Effector memory CD4-positive, alpha-beta T cell (primary cell): ENCODE results near the gene IGF2BP1.

Experiments used
- DNase-seq, 3 donors: peaks; one replicate each; pipeline ENCODE4 v3.0.0-alpha.2; 2020
- H3K27ac ChIP-seq: 2 replicates; pipeline ENCODE4 v1.7.0; 2013; ENCODE audit warnings: mild to moderate bottlenecking, low read length, moderate library complexity; ENCODE audit not compliant: insufficient read depth, poor library complexity, severe bottlenecking
- H3K27me3 ChIP-seq: replicated peaks from 2 replicates; pipeline ENCODE4 v1.7.0; 2013; ENCODE audit warnings: mild to moderate bottlenecking, low read length; ENCODE audit not compliant: insufficient read depth, control insufficient read depth, poor library complexity, severe bottlenecking
- H3K36me3 ChIP-seq: 2 replicates; pipeline ENCODE4 v1.7.0; 2013; ENCODE audit warnings: mild to moderate bottlenecking, low read length, moderate library complexity; ENCODE audit not compliant: control insufficient read depth, insufficient read depth
- H3K4me1 ChIP-seq: 2 replicates; pipeline ENCODE4 v1.7.0; 2013; ENCODE audit warnings: low read length, mild to moderate bottlenecking; ENCODE audit not compliant: control insufficient read depth, insufficient read depth, poor library complexity, severe bottlenecking
- H3K4me3 ChIP-seq: 2 replicates; pipeline ENCODE4 v1.7.0; 2013; ENCODE audit warnings: low read length, low read depth, mild to moderate bottlenecking; ENCODE audit not compliant: insufficient read depth, poor library complexity, severe bottlenecking
- H3K9me3 ChIP-seq: 2 replicates; pipeline ENCODE4 v1.7.0; 2013; ENCODE audit warnings: mild to moderate bottlenecking, low read length, moderate library complexity; ENCODE audit not compliant: control insufficient read depth

Gene IGF2BP1

DNA sequence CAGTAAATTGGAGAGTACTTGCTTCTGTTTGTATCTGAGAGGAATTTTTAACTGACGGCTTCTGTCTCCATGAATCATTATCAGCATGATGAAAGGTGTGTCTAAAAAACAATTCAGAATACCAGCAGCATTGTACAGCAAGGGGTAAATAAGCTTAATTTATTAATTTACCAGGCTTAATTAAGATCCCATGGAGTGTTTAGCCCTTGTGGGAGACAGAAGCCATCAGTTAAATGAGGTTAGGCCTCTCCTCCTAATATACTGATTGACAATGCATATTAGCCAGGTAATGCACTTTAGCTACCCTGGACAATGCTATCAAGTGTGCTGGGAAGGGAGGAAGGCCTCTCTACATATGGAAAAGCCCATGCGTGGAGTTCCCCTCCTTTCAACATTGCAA lies 53.4 kb downstream of the IGF2BP1 start:
- Histone ChIP-seq H3K4me1 (no peaks in the 10 kb centered on the region), H3K27ac (no peak overlapping the region), H3K4me3 (no peak overlapping the region), H3K27me3 (no peaks in the 10 kb centered on the region), H3K36me3 (no peaks in the 10 kb centered on the region), H3K9me3 (no peaks in the 10 kb centered on the region)
- DNase-seq, result no peak

DNA sequence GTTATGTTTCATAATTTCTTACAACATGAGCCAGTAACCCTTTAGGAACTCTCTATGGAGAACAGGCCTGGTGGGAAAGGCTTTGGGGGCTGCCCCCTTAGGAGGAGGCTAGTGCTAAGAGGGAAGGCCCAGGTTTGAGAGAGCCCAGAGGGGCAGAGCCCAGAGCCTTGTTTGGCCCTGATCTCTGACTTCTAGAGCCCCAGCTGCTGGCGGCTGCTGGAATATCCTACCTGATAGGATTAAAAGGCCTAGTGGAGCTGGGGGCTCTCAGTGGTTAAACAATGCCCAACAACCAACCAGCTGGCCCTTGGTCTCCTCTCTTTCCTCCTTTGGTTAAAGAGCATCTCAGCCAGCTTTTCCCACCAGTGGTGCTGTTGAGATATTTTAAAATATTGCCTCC lies 54.1 kb downstream of the IGF2BP1 start:
- no peaks in the 10 kb centered on the region for H3K36me3 ChIP-seq
- no peak overlapping the region for H3K4me3 ChIP-seq
- no peaks in the 10 kb centered on the region for H3K9me3 ChIP-seq
- DNase-seq, result no peak
- no peaks in the 10 kb centered on the region for H3K4me1 ChIP-seq
- H3K27ac ChIP-seq, result no peak overlapping the region
- no peaks in the 10 kb centered on the region for H3K27me3 ChIP-seq

DNA sequence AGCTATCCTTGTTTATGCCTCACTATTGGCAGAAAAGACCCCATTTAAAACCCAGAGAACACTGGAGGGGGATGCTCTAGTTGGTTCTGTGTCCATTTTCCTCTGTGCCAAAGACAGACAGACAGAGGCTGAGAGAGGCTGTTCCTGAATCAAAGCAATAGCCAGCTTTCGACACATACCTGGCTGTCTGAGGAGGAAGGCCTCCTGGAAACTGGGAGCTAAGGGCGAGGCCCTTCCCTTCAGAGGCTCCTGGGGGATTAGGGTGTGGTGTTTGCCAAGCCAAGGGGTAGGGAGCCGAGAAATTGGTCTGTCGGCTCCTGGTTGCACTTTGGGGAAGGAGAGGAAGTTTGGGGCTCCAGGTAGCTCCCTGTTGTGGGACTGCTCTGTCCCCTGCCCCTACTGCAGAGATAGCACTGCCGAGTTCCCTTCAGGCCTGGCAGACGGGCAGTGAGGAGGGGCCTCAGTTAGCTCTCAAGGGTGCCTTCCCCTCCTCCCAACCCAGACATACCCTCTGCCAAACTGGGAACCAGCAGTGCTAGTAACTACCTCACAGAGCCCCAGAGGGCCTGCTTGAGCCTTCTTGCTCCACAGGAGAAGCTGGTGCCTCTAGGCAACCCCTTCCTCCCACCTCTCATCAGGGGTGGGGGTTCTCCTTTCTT lies 56.1 kb downstream of the IGF2BP1 start:
- H3K36me3 ChIP-seq, result no peaks in the 10 kb centered on the region
- H3K4me1 ChIP-seq, result no peaks in the 10 kb centered on the region
- H3K27ac ChIP-seq, result no peak overlapping the region
- DNase-seq, result no peak
- no peaks in the 10 kb centered on the region for H3K9me3 ChIP-seq
- H3K27me3 ChIP-seq, result no peaks in the 10 kb centered on the region
- H3K4me3 ChIP-seq, result no peak overlapping the region

DNA sequence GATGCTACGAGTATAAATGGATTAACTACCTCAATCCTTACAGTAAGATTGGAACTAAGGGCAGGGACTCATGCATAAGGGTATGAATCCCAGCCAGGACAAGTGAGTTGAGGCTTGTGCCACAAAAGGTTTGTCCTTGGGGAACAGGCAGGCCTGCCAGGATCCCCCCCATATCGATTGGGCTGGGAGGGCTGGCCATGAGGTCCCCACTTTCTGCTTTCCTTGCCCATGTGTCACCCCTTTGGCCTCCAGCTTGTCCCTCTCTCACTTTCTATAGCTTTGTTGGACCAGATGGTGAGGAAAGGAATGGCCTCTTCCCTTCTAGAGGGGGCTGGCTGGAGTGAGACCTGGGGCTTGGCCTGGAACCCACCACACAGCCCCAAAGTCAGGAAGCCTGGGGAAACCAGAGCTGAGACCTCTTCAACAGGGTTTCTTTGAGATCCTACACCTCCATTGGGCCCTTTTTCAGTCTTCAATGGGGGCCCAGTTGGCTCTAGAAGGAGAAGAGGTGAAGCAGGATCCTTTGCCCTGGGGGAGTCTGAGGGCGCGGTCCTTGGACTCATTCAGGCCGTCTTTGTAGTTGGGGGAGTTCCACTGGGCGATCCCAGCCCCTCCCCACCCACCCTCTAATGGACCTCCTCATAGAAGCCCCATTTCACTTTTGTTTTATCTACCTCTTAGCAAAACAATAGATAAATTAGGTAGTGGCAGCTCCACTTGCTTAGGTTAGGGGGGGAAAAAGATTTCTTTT lies 57.3 kb downstream of the IGF2BP1 start:
- H3K27ac ChIP-seq, result no peak overlapping the region
- H3K4me3 ChIP-seq, result no peak overlapping the region
- no peaks in the 10 kb centered on the region for H3K9me3 ChIP-seq
- no peaks in the 10 kb centered on the region for H3K4me1 ChIP-seq
- H3K36me3 ChIP-seq, result no peaks in the 10 kb centered on the region
- DNase-seq, result no peak
- no peaks in the 10 kb centered on the region for H3K27me3 ChIP-seq

DNA sequence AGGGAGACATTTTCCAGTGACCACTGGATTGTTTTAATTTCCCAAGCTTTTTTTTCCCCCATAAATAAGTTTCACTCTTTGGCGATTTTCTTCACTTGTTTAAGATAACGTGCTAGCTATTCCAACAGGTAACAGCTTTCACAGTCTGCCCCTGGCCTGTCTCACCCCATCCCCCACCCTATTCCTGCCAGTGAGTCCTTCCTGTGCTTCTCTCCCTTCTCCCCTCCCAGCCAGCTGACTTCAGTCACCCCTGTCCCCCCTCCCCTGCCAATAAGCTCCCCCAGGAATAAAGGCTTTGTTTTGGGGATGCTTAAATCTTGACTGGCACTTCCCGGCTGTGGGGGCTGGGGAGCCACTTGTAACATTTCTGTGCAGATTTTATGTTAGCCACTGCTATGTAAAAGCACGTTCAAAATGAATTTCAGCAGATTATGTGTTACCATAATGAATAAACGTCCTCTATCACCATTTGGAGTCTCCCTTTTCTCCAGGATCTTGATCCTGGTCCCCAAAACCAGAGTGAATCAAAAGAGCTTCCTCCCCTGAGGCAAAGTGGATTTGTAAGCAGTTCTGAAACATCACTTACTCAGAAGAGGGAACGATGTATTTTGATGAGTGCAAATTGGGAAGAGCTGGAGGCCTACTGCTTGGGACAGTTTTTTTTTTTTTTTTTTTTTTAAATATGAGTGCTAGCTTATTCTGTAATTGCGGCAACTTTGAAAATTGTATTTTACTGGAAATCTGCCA lies 58.2 kb downstream of the IGF2BP1 start:
- Histone ChIP-seq H3K4me3 (no peak overlapping the region), H3K27ac (no peak overlapping the region), H3K9me3 (no peaks in the 10 kb centered on the region), H3K4me1 (no peaks in the 10 kb centered on the region), H3K36me3 (no peaks in the 10 kb centered on the region), H3K27me3 (no peaks in the 10 kb centered on the region)
- no peak for DNase-seq

DNA sequence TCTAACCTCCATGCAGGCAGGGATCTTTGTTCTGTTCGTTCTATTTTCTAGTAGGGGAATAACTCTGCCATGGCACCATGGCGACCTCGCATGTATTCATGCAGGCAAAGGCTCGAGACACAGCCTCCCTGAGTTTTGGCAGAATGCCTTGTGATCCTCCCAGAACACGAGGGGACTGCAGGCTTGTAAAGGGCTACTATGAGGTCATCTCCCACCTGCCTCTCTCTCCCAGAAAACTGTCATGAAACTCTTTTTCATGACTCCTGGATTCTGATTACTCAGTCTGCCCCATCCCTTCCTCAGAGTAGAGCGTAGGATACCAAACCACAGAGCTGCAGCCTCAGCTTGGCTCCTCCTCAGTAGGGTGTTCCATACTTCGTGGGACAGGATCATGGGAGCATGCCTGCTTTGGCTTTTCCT lies 64.3 kb downstream of the IGF2BP1 start:
- H3K4me1 ChIP-seq, result no peaks in the 10 kb centered on the region
- no peak for DNase-seq

DNA sequence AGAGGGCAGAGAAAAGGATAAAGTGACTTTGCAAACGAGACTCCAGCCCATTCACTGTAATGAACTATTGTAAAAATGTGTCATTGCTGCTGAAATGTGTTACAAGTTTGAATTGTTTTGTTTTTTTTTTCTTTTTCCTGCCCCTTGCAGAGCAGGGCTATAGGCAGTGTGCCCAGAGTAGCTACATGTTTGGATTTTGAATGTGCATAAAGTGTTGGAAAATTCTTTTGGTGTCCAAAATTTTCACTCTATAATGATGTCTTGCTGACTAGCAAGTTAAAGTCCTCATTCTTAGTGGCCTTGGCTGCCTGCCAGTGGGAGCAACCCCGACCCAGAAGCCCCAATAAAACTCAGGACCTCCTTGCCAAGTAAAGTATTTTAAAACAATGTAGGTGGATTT lies 66.5 kb downstream of the IGF2BP1 start:
- no peaks in the 10 kb centered on the region for H3K27me3 ChIP-seq
- no peak overlapping the region for H3K4me3 ChIP-seq
- no peak overlapping the region for H3K27ac ChIP-seq
- no peaks in the 10 kb centered on the region for H3K9me3 ChIP-seq
- no peaks in the 10 kb centered on the region for H3K36me3 ChIP-seq
- H3K4me1 ChIP-seq, result no peaks in the 10 kb centered on the region
- DNase-seq, result no peak

More for the DNA sequence above, 64.3 kb downstream of the IGF2BP1 start:
- Histone ChIP-seq H3K27me3 (no peaks in the 10 kb centered on the region), H3K4me3 (no peak overlapping the region), H3K36me3 (no peaks in the 10 kb centered on the region), H3K27ac (no peak overlapping the region), H3K9me3 (no peaks in the 10 kb centered on the region)

DNA sequence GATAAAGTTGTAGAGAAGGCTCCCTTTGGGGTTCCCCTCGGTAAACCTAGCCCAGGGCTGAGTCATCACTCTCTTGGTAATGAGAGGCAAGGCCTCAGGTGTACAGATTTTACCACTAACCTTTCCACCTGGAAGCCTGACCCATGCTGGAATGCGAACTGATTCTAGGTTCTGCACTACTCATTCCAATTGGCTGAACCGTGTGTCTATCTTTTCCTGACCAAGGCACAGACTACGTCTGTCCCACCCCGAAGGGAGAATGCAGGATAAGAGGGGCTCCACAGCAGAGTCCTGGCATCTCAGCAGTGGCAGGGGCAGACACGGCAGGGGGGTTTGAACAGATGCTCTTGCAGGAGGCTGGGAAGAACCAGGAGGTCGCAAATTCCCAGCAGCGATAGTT lies 70.0 kb downstream of the IGF2BP1 start:
- Histone ChIP-seq H3K27me3 (no peaks in the 10 kb centered on the region), H3K36me3 (no peaks in the 10 kb centered on the region), H3K4me3 (no peak overlapping the region), H3K9me3 (no peaks in the 10 kb centered on the region), H3K27ac (no peak overlapping the region), H3K4me1 (no peaks in the 10 kb centered on the region)
- DNase-seq, result no peak

DNA sequence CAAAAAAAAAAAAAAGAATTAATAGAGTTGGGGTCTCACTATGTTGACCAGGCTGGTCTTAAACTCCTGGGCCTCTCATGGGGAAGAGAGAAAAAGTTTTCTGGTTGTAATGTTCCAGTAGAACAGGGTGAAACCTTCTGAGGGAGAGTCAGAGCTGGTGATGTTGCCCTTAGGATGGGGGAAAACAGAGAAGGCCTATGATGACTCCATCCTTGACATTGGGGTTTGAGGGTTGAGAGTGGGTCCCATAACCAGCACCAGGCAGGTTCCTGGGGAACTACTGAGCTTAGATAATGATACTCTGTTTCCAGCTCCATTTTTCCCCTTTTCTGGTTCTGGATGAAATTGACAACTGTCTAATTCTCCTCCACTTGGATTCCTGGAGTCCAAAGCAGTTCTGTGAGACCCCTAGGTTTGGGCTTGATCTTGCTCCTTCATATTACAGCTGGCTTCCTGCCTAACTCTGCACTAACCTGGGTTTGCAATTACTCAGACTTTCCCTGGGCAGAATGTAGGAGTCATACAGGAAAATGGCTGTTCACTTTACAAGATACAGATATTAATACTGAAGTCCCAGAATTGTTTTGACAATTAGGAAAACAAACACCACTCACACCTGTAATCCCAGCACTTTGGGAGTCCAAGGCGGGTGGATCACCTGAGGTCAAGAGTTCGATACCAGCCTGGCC lies 72.5 kb downstream of the IGF2BP1 start:
- no peak overlapping the region for H3K4me3 ChIP-seq
- no peaks in the 10 kb centered on the region for H3K27me3 ChIP-seq
- no peak overlapping the region for H3K27ac ChIP-seq
- no peaks in the 10 kb centered on the region for H3K4me1 ChIP-seq
- no peaks in the 10 kb centered on the region for H3K36me3 ChIP-seq
- DNase-seq, result no peak
- H3K9me3 ChIP-seq, result no peaks in the 10 kb centered on the region
